ENCODE results near the gene PTK7. TPM values are rescaled to one million over a fixed set of nuclear protein-coding genes. Genes with fewer than 3 reads are reported as not detected.
"Not testable (repeated sequence)": the region's sequence is repeated elsewhere in the genome, so short reads cannot be mapped to it uniquely, and the experiment has no call there.

The PTK7 gene
- total RNA-seq, 1 donor from 2014 or later, result 68.0 TPM

- Histone ChIP-seq H3K9ac (no peak overlapping the region), H3K9me3 (ENCODE audit: low read depth) (no peaks in the 10 kb centered on the region), H3K4me2 (peak overlapping the region; percentile 96), H3K79me2 (ENCODE audit: low read depth) (peaks cover 68% of the 10 kb centered on the region), H3K4me3 (peak overlapping the region; percentile 99), H3F3A (ENCODE audit: low read depth) (peaks cover 18% of the 10 kb centered on the region), H3K4me1 (peaks cover 28% of the 10 kb centered on the region), H3K36me3 (no peaks in the 10 kb centered on the region), H4K20me1 (ENCODE audit: low read depth) (peaks cover 62% of the 10 kb centered on the region), H3K27ac (no peak overlapping the region), H2AFZ (replicated peaks) (no peak overlapping the region), H3K27me3 (no peaks in the 10 kb centered on the region)
- Mint-ChIP-seq H3K9me3 (no peaks in the 10 kb centered on the region), H3K36me3 (peaks cover 7% of the 10 kb centered on the region), H3K27ac (peak overlapping the region; percentile 0), H3K27me3 (ENCODE audit: insufficient read depth, low read depth) (peaks cover 5% of the 10 kb centered on the region), H3K4me1 (peaks cover 35% of the 10 kb centered on the region), H3K4me3 (peak overlapping the region; percentile 91)
- peak; percentile 39 for DNase-seq (ENCODE audit: low spot score)
- no peak for TF ChIP-seq EZH2phosphoT487 (IDR thresholded peaks at IDR 0.05)
- TF ChIP-seq CTCF (IDR thresholded peaks at IDR 0.05), result no peak
- no peak for TF ChIP-seq EZH2 (IDR thresholded peaks at IDR 0.05)
Observed at GRCh38 chr6:43077981-43078511, 1.9 kb downstream of the PTK7 start.

GRCh38 chr6:43078691-43079090 is 2.6 kb downstream of the PTK7 start:
- Mint-ChIP-seq H3K36me3 (peaks cover 7% of the 10 kb centered on the region), H3K4me3 (peak overlapping the region; percentile 67), H3K27ac (no peak overlapping the region), H3K4me1 (peaks cover 39% of the 10 kb centered on the region), H3K9me3 (no peaks in the 10 kb centered on the region), H3K27me3 (ENCODE audit: insufficient read depth, low read depth) (peaks cover 7% of the 10 kb centered on the region)
- Histone ChIP-seq H3K79me2 (ENCODE audit: low read depth) (peaks cover 74% of the 10 kb centered on the region), H3K27me3 (no peaks in the 10 kb centered on the region), H3K9me3 (ENCODE audit: low read depth) (no peaks in the 10 kb centered on the region), H3K4me1 (peaks cover 28% of the 10 kb centered on the region), H3K27ac (no peak overlapping the region), H3F3A (ENCODE audit: low read depth) (peaks cover 18% of the 10 kb centered on the region), H4K20me1 (ENCODE audit: low read depth) (peaks cover 68% of the 10 kb centered on the region), H3K4me3 (no peak overlapping the region), H3K4me2 (peak overlapping the region; percentile 96), H3K36me3 (no peaks in the 10 kb centered on the region), H3K9ac (no peak overlapping the region), H2AFZ (replicated peaks) (no peak overlapping the region)
- no peak for DNase-seq (ENCODE audit: low spot score)
- TF ChIP-seq EZH2 (IDR thresholded peaks at IDR 0.05), result no peak
- TF ChIP-seq CTCF (IDR thresholded peaks at IDR 0.05), result no peak
- no peak for TF ChIP-seq EZH2phosphoT487 (IDR thresholded peaks at IDR 0.05)

GRCh38 chr6:43081043-43081442 is 4.9 kb downstream of the PTK7 start:
- H3K4me3 ChIP-seq, result no peak overlapping the region
- no peaks in the 10 kb centered on the region for H3K36me3 ChIP-seq
- Mint-ChIP-seq H3K27me3 (ENCODE audit: insufficient read depth, low read depth) (peaks cover 7% of the 10 kb centered on the region), H3K4me1 (peaks cover 26% of the 10 kb centered on the region), H3K27ac (no peak overlapping the region), H3K4me3 (no peak overlapping the region), H3K36me3 (peaks cover 5% of the 10 kb centered on the region), H3K9me3 (no peaks in the 10 kb centered on the region)
- no peak overlapping the region for H2AFZ ChIP-seq (replicated peaks)
- peaks cover 98% of the 10 kb centered on the region for H3K79me2 ChIP-seq (ENCODE audit: low read depth)
- H3K9ac ChIP-seq, result no peak overlapping the region
- TF ChIP-seq CTCF (IDR thresholded peaks at IDR 0.05), result no peak
- TF ChIP-seq EZH2 (IDR thresholded peaks at IDR 0.05), result no peak
- TF ChIP-seq EZH2phosphoT487 (IDR thresholded peaks at IDR 0.05), result no peak
- peaks cover 16% of the 10 kb centered on the region for H3K4me1 ChIP-seq
- H3K9me3 ChIP-seq (ENCODE audit: low read depth), result no peaks in the 10 kb centered on the region
- no peak overlapping the region for H3K27ac ChIP-seq
- no peak for DNase-seq (ENCODE audit: low spot score)
- H4K20me1 ChIP-seq (ENCODE audit: low read depth), result peaks cover 77% of the 10 kb centered on the region
- H3K4me2 ChIP-seq, result no peak overlapping the region
- no peaks in the 10 kb centered on the region for H3K27me3 ChIP-seq
- peaks cover 12% of the 10 kb centered on the region for H3F3A ChIP-seq (ENCODE audit: low read depth)

GRCh38 chr6:43081922-43082321 is 5.8 kb downstream of the PTK7 start:
- not testable (repeated sequence) for H2AFZ ChIP-seq (replicated peaks); H3K9me3 ChIP-seq (ENCODE audit: low read depth); H3K27ac Mint-ChIP-seq; H3K36me3 ChIP-seq; H3F3A ChIP-seq (ENCODE audit: low read depth); H3K4me3 Mint-ChIP-seq; H3K27me3 ChIP-seq; H3K27ac ChIP-seq; DNase-seq (ENCODE audit: low spot score); H3K4me3 ChIP-seq; H3K4me2 ChIP-seq; H3K9ac ChIP-seq; H3K9me3 Mint-ChIP-seq; H3K36me3 Mint-ChIP-seq; H3K27me3 Mint-ChIP-seq (ENCODE audit: insufficient read depth, low read depth)
- H3K4me1 Mint-ChIP-seq, result peaks cover 28% of the 10 kb centered on the region
- Histone ChIP-seq H4K20me1 (ENCODE audit: low read depth) (peaks cover 76% of the 10 kb centered on the region), H3K79me2 (ENCODE audit: low read depth) (peaks cover 100% of the 10 kb centered on the region), H3K4me1 (peaks cover 16% of the 10 kb centered on the region)

All from neural progenitor cell (in vitro differentiated cells).